Activated CD8-positive, alpha-beta memory T cell treated with anti-CD3 and anti-CD28 coated beads, Interleukin-2, amount 50 U/mL, for 48 hours (primary cell): ENCODE data around the gene MGAT4A.
A peak's percentile ranks its signal among the peaks of the same experiment; 100 is the strongest.

Source experiments
- DNase-seq: peaks from one replicate; pipeline ENCODE4 v3.0.0-alpha.2; 2020

Gene MGAT4A

DNA sequence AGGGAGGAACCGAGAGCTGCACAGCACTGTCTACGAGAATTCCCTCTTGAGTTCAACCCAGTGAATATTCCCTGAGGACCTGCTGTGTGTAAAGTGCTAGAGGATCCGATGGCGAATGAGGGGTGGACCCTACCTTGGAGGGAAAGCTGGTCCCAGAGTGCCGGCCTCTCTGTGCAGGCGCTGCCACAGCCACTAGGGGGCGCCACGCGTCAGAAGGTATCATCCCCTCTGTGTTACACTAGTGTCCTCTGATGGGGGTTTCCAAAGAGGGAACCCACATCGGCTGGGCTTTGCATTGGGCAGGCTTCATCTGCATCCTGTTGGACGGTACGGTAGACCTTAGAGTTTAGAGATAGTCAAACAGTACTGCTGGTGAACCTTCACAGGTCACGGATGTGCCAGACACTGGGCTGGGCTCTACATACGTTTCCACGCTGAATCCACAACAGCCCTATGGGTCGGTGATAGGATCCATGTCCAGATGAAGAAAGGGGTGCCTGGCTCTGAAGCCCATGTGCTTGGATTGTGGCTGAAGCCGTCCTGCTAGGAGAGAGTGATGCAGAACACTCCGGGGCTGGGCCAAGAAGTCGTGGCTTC is 161.6 kb downstream of the MGAT4A start:
- peak; percentile 96 for DNase-seq
